GM23248 (cell line): ENCODE results near the gene OR6C4.

Experiments used
- EZH2 ChIP-seq: fragments of 200-600 bp; sonication (generic); IDR thresholded peaks from 2 replicates; pipeline ENCODE4 v1.6.1; 2018; ENCODE audit warnings: antibody characterized with exemption, mild to moderate bottlenecking; ENCODE audit not compliant: insufficient read depth, poor library complexity, severe bottlenecking
- EZH2phosphoT487 ChIP-seq: fragments of 200-600 bp; sonication (generic); IDR thresholded peaks from 2 replicates; pipeline ENCODE4 v1.6.1; 2018; ENCODE audit warnings: antibody characterized with exemption, moderate library complexity, mild to moderate bottlenecking, low read depth; ENCODE audit not compliant: insufficient read depth

DNA sequence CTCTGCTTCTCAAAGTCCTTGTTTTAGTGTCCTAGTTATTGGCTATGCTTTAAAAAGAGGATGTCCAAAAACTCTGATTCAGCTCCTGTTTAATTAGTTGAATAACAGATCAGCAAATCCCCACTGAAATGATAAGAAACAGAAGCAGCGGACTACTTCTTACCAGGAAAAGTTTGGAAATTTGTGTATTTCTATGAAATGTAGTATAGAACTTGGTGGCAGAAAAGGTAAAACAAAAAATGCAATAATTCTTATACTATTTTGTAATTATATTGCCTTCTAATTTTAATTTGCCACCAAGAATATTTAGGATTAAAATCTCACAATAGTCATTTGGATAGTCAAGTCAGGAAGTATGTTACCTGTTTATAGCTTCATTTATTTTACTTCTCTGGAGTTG, 22.8 kb downstream of the OR6C4 start, which contains the start of gene OR2AP1:
- TF ChIP-seq EZH2 (no peak), EZH2phosphoT487 (no peak)
